GM12878 (cell line): Measurements from ENCODE around the gene FBXL5. TPM values are rescaled to one million over a fixed set of nuclear protein-coding genes. Genes with fewer than 3 reads are reported as not detected.

Experiments
- ATAC-seq: fragments of 200-7000 bp; cut with Tn5 transposase; 3 replicates; pipeline ENCODE4 v1.9.1; 2020; ENCODE audit warnings: mild to moderate bottlenecking, moderate library complexity
- BruUV-seq: library from RNA; stranded (reverse); fragments of 400-500 nt; replicated peaks from 2 replicates; lab custom pipeline; 2021; lab: Mats Ljungman, UMichigan
- CTCF ChIA-PET: fragments of 300-600 bp; sonication (Branson Sonifier 250); formaldehyde crosslinking; extraction: SDS; loops from one replicate; lab custom pipeline; 2021; ENCODE audit warnings: inconsistent platforms; lab: Yijun Ruan, JAX
- POLR2A ChIA-PET: fragments of 350-600 bp; formaldehyde crosslinking; extraction: SDS; loops from one replicate; lab custom pipeline; 2021; ENCODE audit warnings: inconsistent platforms; lab: Charles Lee
- RAD21 ChIA-PET: fragments of 300-600 bp; sonication (Branson Sonifier 250); formaldehyde crosslinking; loops from one replicate; lab custom pipeline; 2023; ENCODE audit warnings: antibody characterized with exemption; ENCODE audit not compliant: unreplicated experiment; lab: Charles Lee
- SMC1A ChIA-PET: fragments of 300-600 bp; sonication (Branson Sonifier 250); formaldehyde crosslinking; loops from one replicate; lab custom pipeline; 2023; ENCODE audit not compliant: unreplicated experiment, uncharacterized antibody; lab: Charles Lee
- DNase-seq: peaks from one replicate; pipeline ENCODE4 v3.0.0-alpha.2; 2011; ENCODE audit warnings: low read depth, low spot score
- FAIRE-seq: peaks from 3 replicates; lab custom pipeline; 2011; peaks lifted over from hg19 to GRCh38; lab: Jason Lieb, UNC
- H2AFZ ChIP-seq: 2 replicates; pipeline ENCODE4 v1.6.0; 2011; ENCODE audit warnings: low read depth, low read length, control low read depth; ENCODE audit not compliant: control insufficient read depth
- H3K27ac ChIP-seq: 2 replicates; pipeline ENCODE4 v1.5.1; 2011; ENCODE audit warnings: control low read depth; ENCODE audit not compliant: control insufficient read depth, insufficient read depth
- H3K27me3 ChIP-seq, 2 experiments: replicated peaks in 1 of 2; 2 replicates each; pipeline versions ENCODE4 v1.6.0 to v1.6.1; 2011; ENCODE audit warnings: low read length in 1 of 2; ENCODE audit not compliant: control insufficient read depth in 2 of 2, insufficient read depth in 2 of 2
- H3K36me3 ChIP-seq, 2 experiments: 2 replicates each; pipeline ENCODE4 v1.5.1; 2011; ENCODE audit warnings: low read length in 1 of 2; ENCODE audit not compliant: control insufficient read depth in 2 of 2, insufficient read depth in 2 of 2
- H3K4me1 ChIP-seq: 2 replicates; pipeline ENCODE4 v1.6.1; 2011; ENCODE audit warnings: mild to moderate bottlenecking, low read length, moderate library complexity, mixed read lengths; ENCODE audit not compliant: control insufficient read depth, insufficient read depth
- H3K4me2 ChIP-seq: 2 replicates; pipeline ENCODE4 v1.6.0; 2011; ENCODE audit warnings: control low read depth; ENCODE audit not compliant: control insufficient read depth, insufficient read depth
- H3K4me3 ChIP-seq: fragments of 200-600 bp; sonication (generic); 2 replicates; pipeline ENCODE4 v1.5.1; 2016
- H3K79me2 ChIP-seq: 2 replicates; pipeline ENCODE4 v1.6.0; 2011; ENCODE audit warnings: low read length; ENCODE audit not compliant: control insufficient read depth, insufficient read depth
- H3K9ac ChIP-seq: 2 replicates; pipeline ENCODE4 v1.8.0; 2011; ENCODE audit warnings: low read length, control low read depth, mixed read lengths; ENCODE audit not compliant: control insufficient read depth, insufficient read depth
- H3K9me3 ChIP-seq: replicated peaks from 3 replicates; pipeline ENCODE4 v1.5.1; 2011; ENCODE audit warnings: mild to moderate bottlenecking, low read length; ENCODE audit not compliant: control insufficient read depth, insufficient read depth
- H4K20me1 ChIP-seq: 2 replicates; pipeline ENCODE4 v1.6.0; 2011; ENCODE audit not compliant: control insufficient read depth, insufficient read depth
- CHD1 ChIP-seq: IDR thresholded peaks from 2 replicates; pipeline ENCODE4 v1.6.1; 2012; ENCODE audit warnings: low read depth, low read length, improper control_type of control experiment
- E2F4 ChIP-seq: IDR thresholded peaks from 2 replicates; pipeline ENCODE4 v1.6.1; 2012; ENCODE audit warnings: low read depth, low read length, improper control_type of control experiment
- ESRRA ChIP-seq: IDR thresholded peaks from 2 replicates; pipeline ENCODE4 v1.6.1; 2012; ENCODE audit warnings: mild to moderate bottlenecking, low read length, improper control_type of control experiment
- EZH2 ChIP-seq: IDR thresholded peaks from 2 replicates; pipeline ENCODE4 v1.6.1; 2012; ENCODE audit warnings: low read depth, mild to moderate bottlenecking, control low read depth, inconsistent platforms, low read length, borderline replicate concordance; ENCODE audit not compliant: control insufficient read depth
- HDAC2 ChIP-seq: fragments of 200-600 bp; sonication (generic); IDR thresholded peaks from 2 replicates; pipeline ENCODE4 v1.6.1; 2017
- HDAC6 ChIP-seq: fragments of 200-600 bp; sonication (generic); IDR thresholded peaks from one replicate; pipeline ENCODE4 v1.8.0; 2017; ENCODE audit warnings: antibody characterized with exemption; ENCODE audit not compliant: unreplicated experiment
- NFYA ChIP-seq: IDR thresholded peaks from 2 replicates; pipeline ENCODE4 v1.6.1; 2011; ENCODE audit warnings: low read depth, mild to moderate bottlenecking, low read length, improper control_type of control experiment, borderline replicate concordance
- NFYB ChIP-seq: IDR thresholded peaks from 2 replicates; pipeline ENCODE4 v1.6.1; 2011; ENCODE audit warnings: low read depth, mild to moderate bottlenecking, low read length, improper control_type of control experiment, moderate library complexity; ENCODE audit not compliant: insufficient read depth
- NKRF ChIP-seq: fragments of 450-650 bp; conservative IDR thresholded peaks from 2 replicates; pipeline ENCODE4 v1.6.1; 2017; ENCODE audit warnings: mild to moderate bottlenecking, moderate library complexity
- NRF1 ChIP-seq: conservative IDR thresholded peaks from 2 replicates; pipeline ENCODE4 v1.6.1; 2011; ENCODE audit warnings: mild to moderate bottlenecking, low read depth, low read length, improper control_type of control experiment
- RAD21 ChIP-seq: IDR thresholded peaks from 2 replicates; pipeline ENCODE4 v1.6.1; 2011; ENCODE audit warnings: mild to moderate bottlenecking, low read depth, low read length, moderate library complexity; ENCODE audit not compliant: insufficient read depth
- SIN3A ChIP-seq: IDR thresholded peaks from 2 replicates; pipeline ENCODE4 v1.6.1; 2012; ENCODE audit warnings: low read depth, low read length, improper control_type of control experiment
- SMARCA5 ChIP-seq: fragments of 450-650 bp; IDR thresholded peaks from 2 replicates; pipeline ENCODE4 v1.6.1; 2017; ENCODE audit warnings: mild to moderate bottlenecking
- SREBF2 ChIP-seq: IDR thresholded peaks from 2 replicates; pipeline ENCODE4 v1.6.1; 2012; ENCODE audit warnings: mild to moderate bottlenecking, low read length
- TBL1XR1 ChIP-seq: IDR thresholded peaks from 2 replicates; pipeline ENCODE4 v1.6.1; 2012; ENCODE audit warnings: low read depth, low read length, improper control_type of control experiment
- ZNF207 ChIP-seq: fragments of 450-650 bp; IDR thresholded peaks from 2 replicates; pipeline ENCODE4 v1.6.1; 2014; ENCODE audit warnings: antibody characterized with exemption, mild to moderate bottlenecking, borderline replicate concordance
- ZNF384 ChIP-seq: IDR thresholded peaks from 2 replicates; pipeline ENCODE4 v1.6.1; 2012; ENCODE audit warnings: low read depth, mild to moderate bottlenecking, low read length, improper control_type of control experiment, borderline replicate concordance
- ZNF592 ChIP-seq: fragments of 450-650 bp; IDR thresholded peaks from 2 replicates; pipeline ENCODE4 v1.6.1; 2017; ENCODE audit warnings: mild to moderate bottlenecking, moderate library complexity
- WGBS: methylation state at CpG from one replicate; pipeline ENCODE4 v1.1.6; 2016; ENCODE audit warnings: low lambda C conversion rate; ENCODE audit not compliant: insufficient replicate concordance, insufficient coverage; ENCODE audit errors: missing lambda C conversion rate; 5-methylcytosine and 5-hydroxymethylcytosine counted together
- in situ Hi-C: fragments of 300-500 bp; cut with MboI; formaldehyde crosslinking; loops from 9 replicates; pipeline ENCODE4 v1.14.3; 2018; ENCODE audit warnings: mixed read lengths
- intact Hi-C: fragments of 100-400 bp; cut with micrococcal nuclease; formaldehyde crosslinking; loops from one replicate; pipeline ENCODE4 v1.14.2; 2022; ENCODE audit not compliant: unreplicated experiment
- polyA plus RNA-seq, 11 experiments: library from polyadenylated mRNA; depleted of rRNA in 4 of 11; unstranded in 6 of 11; stranded (reverse) in 5 of 11; fragments of >200 nt; fragmentation: Nextera tagmentation in 4 of 11; fragmentation: Illumina TruSeq in 1 of 11; extraction: Ambion mirVana in 4 of 11; extraction: Trizol in 1 of 11; gene quantifications; 1 replicate in 1 of 11; 2 replicates in 10 of 11; pipeline versions ENCODE4 v1.2.1 to v1.2.3, GENCODE V29; 2011 to 2016; ENCODE audit warnings: inconsistent platforms in 2 of 11, missing spikeins in 2 of 11, low read depth in 1 of 11
- total RNA-seq, 4 experiments: library from RNA; depleted of rRNA in 3 of 4; stranded (reverse); fragments of >200 nt in 3 of 4; fragmentation: Illumina TruSeq in 1 of 4; extraction: Trizol in 1 of 4; gene quantifications; 2 replicates each; pipeline versions ENCODE4 v1.2.1 to v1.2.3, GENCODE V29; 2013 to 2021

The FBXL5 gene
- total and polyA plus RNA-seq, 10 of the 15 experiments (the other 5 are each of a cell fraction or from before 2014, with no cell fraction given): 10.1 to 46.2 (median 32.7) TPM

GRCh38 chr4:15600176-15600575 lies 55.0 kb downstream of the FBXL5 start:
- 98% methylated on average over 3 of the region's 3 CpGs for WGBS
- H3K79me2 ChIP-seq: no peaks in the 10 kb centered on the region
- no peak overlapping the region for H3K4me3 ChIP-seq
- no peak for TF ChIP-seq NFYA
- no peak for TF ChIP-seq E2F4
- no peak for TF ChIP-seq CHD1
- no peak for TF ChIP-seq TBL1XR1
- no peak for TF ChIP-seq SREBF2
- TF ChIP-seq RAD21: no peak
- no peak for TF ChIP-seq ZNF207
- TF ChIP-seq HDAC2: no peak
- no peak for TF ChIP-seq ZNF592
- TF ChIP-seq NKRF: no peak
- no peak for TF ChIP-seq EZH2
- TF ChIP-seq SIN3A: no peak
- TF ChIP-seq ZNF384: no peak
- no peak for TF ChIP-seq SMARCA5
- no peak for TF ChIP-seq NRF1
- no peak for TF ChIP-seq NFYB
- no peak for TF ChIP-seq ESRRA
- TF ChIP-seq HDAC6: no peak
- H3K9me3 ChIP-seq: no peaks in the 10 kb centered on the region
- CTCF ChIA-PET: no interaction called here
- intact Hi-C loops: no loop called here
- no peak overlapping the region for H3K9ac ChIP-seq
- POLR2A ChIA-PET: no interaction called here
- no peaks in the 10 kb centered on the region for H4K20me1 ChIP-seq
- no peak for FAIRE-seq
- no peak for DNase-seq
- H3K4me2 ChIP-seq: no peak overlapping the region
- no peak for ATAC-seq
- no peak overlapping the region for H3K27ac ChIP-seq
- BruUV-seq: no TSS peak
- no peak overlapping the region for H2AFZ ChIP-seq
- peaks cover 0 to under 1% of the 10 kb centered on the region in 2 experiments; a peak in 1 of 4 replicates for H3K36me3 ChIP-seq
- no peaks in the 10 kb centered on the region for H3K27me3 ChIP-seq
- RAD21 ChIA-PET: no interaction called here
- no peaks in the 10 kb centered on the region for H3K4me1 ChIP-seq
- SMC1A ChIA-PET: no interaction called here
- in situ Hi-C loops: no loop called here
